Fibroblast of mammary gland (primary cell): ENCODE data around the gene CKMT2.

Experiments
- DNase-seq: peaks from one replicate; pipeline ENCODE4 v3.0.0-alpha.2; 2010; ENCODE audit warnings: low read depth
- H3K4me3 ChIP-seq: 2 replicates; pipeline ENCODE4 v1.5.1; 2011; ENCODE audit warnings: low read depth, mild to moderate bottlenecking, low read length, moderate library complexity; ENCODE audit not compliant: control insufficient read depth
- TF ChIP-seq, protein P1 (sequence below): conservative IDR thresholded peaks from 2 replicates; pipeline ENCODE4 v1.5.1; 2011; ENCODE audit warnings: low read depth, low read length, inconsistent platforms; ENCODE audit not compliant: control insufficient read depth, insufficient read depth

CKMT2 gene

GRCh38 chr5:81313278-81313677, 80.2 kb downstream of the CKMT2 start:
- TF ChIP-seq, protein P1, sequence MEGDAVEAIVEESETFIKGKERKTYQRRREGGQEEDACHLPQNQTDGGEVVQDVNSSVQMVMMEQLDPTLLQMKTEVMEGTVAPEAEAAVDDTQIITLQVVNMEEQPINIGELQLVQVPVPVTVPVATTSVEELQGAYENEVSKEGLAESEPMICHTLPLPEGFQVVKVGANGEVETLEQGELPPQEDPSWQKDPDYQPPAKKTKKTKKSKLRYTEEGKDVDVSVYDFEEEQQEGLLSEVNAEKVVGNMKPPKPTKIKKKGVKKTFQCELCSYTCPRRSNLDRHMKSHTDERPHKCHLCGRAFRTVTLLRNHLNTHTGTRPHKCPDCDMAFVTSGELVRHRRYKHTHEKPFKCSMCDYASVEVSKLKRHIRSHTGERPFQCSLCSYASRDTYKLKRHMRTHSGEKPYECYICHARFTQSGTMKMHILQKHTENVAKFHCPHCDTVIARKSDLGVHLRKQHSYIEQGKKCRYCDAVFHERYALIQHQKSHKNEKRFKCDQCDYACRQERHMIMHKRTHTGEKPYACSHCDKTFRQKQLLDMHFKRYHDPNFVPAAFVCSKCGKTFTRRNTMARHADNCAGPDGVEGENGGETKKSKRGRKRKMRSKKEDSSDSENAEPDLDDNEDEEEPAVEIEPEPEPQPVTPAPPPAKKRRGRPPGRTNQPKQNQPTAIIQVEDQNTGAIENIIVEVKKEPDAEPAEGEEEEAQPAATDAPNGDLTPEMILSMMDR: no peak
- no peak for DNase-seq
- H3K4me3 ChIP-seq: no peak overlapping the region

DNA sequence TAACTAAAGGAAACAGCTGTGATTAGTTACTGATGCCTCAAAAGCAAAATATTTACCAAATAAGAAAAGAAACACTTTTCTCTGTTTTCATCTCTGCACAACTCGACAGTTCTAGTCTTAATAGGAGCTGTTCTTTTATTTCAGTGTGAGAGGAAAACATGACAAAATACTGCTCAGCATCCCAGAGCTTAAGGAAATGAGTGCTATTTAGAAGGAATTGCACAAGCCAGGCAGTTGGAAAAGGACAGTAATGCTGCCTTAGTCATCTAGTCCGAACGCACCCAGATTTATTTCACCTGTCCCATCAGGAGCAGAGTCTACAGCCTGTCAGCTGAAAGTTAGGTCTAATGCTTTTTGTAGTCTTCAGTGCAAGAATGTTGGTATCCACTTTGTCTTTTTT, 80.6 kb downstream of the CKMT2 start:
- no peak overlapping the region for H3K4me3 ChIP-seq
- TF ChIP-seq, protein P1: no peak
- DNase-seq: peak; percentile 28

- DNase-seq: no peak
- H3K4me3 ChIP-seq: no peak overlapping the region
- TF ChIP-seq, protein P1: no peak
Observed at GRCh38 chr5:81314581-81314980, 81.5 kb downstream of the CKMT2 start.

GRCh38 chr5:81315336-81315735, 82.2 kb downstream of the CKMT2 start:
- peak; percentile 61 for DNase-seq
- H3K4me3 ChIP-seq: no peak overlapping the region
- TF ChIP-seq, protein P1: no peak

DNA sequence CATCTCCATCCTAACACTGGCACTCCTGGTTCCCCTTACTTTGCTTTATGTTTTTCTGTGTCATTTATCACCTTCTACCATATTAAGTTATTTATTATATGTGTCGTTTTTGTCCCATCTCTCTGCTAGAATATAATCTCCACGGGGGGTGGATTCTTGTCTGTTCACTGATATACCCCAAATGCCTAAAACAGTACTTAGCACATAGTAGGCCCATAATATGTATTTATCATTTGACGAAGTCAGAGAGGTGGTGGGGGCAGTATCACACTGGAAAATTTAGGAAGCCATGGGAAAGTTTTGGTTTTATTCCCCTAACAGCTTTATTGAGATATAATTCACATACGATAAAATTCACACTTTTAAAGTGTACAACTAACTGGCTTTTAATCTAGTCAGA, 82.7 kb downstream of the CKMT2 start:
- DNase-seq: no peak
- TF ChIP-seq, protein P1: no peak
- no peak overlapping the region for H3K4me3 ChIP-seq
